Cardiac fibroblast (primary cell): ENCODE measurements around the gene OSGIN1.

Source experiments
- DNase-seq, 2 donors: peaks; one replicate each; pipeline versions ENCODE4 v3.0.0 to v3.0.0-alpha.2; 2010; ENCODE audit warnings: low read depth in 2 of 2
- H3K4me3 ChIP-seq, 2 donors: replicated peaks in 1 of 2; 1 replicate in 1 of 2; 2 replicates in 1 of 2; pipeline ENCODE4 v1.5.1; 2011; ENCODE audit warnings: low read depth in 2 of 2, low read length in 2 of 2, mild to moderate bottlenecking in 2 of 2, moderate library complexity in 1 of 2
- TF ChIP-seq, protein P1 (sequence below): IDR thresholded peaks from one replicate; pipeline ENCODE4 v1.5.1; 2011; ENCODE audit warnings: low read depth, mild to moderate bottlenecking, low read length, inconsistent platforms

OSGIN1 gene

DNA sequence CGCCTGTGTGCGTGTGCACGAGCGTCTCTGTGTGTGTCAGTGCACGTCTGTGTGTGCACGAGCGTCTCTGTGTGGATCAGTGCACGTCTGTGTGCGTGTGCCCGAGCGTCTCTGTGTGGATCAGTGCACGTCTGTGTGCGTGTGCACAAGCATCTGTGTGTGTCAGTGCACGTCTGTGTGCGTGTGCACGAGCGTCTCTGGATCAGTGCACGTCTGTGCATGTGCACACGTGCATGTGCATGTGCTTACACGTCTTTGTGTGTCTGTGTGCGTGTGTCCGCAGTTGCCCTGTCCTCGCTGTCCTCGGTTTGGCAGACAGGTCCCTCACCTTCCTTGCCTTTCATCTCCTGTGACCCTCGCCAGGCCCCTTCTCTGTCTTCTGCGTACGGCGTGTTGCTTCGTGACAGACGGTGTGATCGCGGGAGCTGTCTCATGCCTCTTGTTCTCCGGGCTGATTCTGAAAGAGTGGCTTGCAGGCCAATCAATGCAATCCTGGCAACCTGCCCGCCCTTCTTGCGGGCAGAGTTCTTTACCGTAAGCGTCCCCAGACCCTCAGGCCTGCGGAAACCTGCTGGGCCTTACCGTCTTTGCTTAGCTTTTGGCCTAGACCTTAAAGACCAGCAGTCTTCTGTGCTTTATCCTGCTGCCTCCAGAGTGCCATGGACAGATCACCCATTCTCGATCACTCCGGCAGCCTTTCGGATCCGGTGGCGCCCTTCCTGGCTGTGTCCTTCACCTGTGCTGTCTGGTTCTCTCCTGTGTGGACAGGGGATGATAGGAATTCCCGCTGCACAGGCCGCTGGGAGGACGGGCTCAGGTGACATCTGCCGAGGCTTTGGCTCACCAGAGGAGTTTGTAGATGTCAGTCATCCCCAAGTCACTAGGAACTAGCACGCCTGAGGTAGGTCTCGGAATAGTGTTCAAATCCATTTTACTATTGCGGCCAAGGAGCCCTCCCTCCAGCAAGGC is 35.6 kb upstream of the OSGIN1 start:
- H3K4me3 ChIP-seq = no peak overlapping the region
- no peak for DNase-seq
- TF ChIP-seq, protein P1, sequence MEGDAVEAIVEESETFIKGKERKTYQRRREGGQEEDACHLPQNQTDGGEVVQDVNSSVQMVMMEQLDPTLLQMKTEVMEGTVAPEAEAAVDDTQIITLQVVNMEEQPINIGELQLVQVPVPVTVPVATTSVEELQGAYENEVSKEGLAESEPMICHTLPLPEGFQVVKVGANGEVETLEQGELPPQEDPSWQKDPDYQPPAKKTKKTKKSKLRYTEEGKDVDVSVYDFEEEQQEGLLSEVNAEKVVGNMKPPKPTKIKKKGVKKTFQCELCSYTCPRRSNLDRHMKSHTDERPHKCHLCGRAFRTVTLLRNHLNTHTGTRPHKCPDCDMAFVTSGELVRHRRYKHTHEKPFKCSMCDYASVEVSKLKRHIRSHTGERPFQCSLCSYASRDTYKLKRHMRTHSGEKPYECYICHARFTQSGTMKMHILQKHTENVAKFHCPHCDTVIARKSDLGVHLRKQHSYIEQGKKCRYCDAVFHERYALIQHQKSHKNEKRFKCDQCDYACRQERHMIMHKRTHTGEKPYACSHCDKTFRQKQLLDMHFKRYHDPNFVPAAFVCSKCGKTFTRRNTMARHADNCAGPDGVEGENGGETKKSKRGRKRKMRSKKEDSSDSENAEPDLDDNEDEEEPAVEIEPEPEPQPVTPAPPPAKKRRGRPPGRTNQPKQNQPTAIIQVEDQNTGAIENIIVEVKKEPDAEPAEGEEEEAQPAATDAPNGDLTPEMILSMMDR = no peak

DNA sequence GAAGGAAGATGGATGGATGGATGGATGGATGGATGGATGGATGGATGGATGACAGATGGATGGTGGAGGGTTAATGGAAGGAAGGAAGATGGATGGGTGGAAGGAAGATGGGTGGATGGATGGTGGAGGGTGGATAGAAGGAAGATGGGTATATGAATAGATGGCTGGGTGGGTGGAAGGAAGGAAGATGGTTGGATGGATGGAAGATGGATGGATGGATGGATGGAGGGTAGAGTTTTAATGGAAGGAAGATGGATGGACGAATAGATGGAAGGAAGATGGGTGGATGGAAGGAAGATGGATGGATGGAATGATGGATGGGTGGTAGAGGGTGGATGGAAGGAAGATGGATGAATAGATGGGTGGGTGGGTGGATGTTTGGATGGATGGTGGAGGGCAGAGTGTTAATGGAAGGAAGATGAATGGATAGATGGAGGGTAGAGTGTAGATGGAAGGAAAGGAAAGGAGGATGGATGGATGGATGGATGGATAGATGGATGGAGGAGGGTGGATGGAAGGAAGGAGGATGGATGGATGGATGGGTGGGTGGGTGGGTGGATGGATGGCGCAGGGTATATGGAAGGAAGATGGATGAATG is 32.0 kb upstream of the OSGIN1 start:
- H3K4me3 ChIP-seq = no peak overlapping the region
- TF ChIP-seq, protein P1 = no peak
- no peak for DNase-seq

DNA sequence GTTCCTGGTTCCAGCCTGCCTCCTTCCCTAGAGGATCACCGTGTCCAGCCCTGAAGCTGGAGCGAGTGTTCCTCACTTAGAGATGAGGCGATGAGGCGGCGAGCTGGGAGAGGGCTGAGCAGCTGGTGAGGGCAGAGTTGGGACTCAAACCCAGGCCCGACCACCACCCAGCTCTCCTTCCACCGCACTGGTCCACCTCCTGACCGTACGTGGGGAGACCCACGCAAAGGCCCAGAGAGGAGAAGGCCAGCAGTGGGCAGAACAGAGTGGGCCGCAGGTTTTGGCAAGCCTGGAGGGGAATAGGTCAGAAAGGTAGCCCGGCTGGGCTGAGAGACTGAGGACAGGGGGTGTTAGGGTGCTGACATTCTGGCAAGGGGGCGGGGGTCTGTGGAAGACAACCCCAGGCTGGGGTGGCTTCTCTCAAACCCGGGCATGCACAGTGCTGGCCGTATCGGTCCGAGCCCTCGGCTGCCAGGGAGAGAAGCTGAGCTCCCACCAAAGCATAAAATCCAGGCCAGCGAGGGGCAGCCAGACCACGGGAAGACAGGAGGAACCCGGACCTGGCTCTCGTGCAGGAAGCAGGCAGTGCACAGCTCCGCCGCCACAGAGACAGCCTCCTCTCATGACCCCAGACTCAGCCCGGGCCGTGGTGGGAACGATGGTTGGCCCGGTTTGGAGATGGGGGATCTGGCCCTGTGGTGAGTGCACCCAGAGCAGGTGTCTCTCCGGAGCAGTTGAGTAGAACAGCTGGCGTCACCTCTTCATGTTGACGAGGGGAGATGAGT is 29.3 kb upstream of the OSGIN1 start:
- DNase-seq = no peak
- TF ChIP-seq, protein P1 = no peak
- no peak overlapping the region for H3K4me3 ChIP-seq

DNA sequence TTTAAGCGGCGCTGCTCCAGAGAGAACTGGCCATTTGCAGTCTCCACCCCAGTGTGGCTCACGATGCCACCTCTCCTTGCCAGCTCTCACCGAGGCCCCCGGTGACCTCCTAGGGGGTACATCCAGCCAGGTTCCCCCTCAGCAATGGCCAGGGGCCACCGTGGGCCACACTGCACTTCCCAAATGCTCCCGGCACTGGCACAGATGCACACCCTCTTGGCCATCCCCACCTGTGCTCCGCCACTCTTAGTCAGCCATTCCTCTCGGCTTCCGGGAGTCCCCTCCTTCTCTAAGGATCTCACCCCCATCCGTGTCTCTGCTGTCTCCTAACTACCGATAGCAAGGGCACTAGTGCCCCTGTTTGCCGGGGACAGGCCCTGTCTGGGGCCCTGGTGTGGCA is 28.4 kb upstream of the OSGIN1 start:
- H3K4me3 ChIP-seq = no peak overlapping the region
- no peak for DNase-seq
- TF ChIP-seq, protein P1 = no peak

DNA sequence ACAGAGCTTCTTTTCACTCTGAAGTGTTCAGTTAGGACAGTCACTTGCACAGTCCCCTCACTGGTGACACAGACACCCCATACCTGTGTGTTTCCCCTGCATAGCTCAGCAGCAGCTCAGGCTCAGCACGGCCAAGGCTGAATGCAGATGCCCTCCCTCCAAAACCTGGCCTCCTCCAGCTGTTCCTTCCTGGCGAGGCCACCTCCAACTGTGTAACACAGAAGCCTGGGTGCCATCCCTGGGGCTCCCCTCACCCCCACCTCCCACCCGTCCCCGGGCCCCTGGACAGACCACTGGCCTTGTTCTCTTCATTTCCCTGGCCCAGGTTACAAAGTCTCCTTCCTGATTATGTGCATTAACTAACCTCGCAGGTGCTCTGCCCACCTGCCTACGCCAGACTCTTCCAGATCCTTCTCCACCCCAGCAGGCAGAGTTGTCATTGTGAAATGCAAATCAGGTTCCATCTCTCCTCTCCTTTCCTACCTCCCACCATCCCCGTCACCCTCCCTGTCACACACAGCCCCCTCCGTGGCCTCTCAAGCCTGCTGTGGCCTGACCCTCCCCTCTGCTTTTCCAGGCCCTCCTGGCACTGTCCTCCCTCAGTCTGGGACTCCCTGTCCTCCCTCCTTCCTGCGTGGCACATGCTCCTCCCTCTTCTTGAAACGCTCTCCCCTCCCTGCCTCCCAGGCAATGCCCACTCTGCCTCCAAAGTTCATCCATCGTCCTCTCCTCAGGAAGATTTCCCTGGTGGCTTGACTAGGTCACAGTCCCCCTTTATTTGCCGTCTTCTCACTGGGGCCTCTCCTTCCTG is 27.7 kb upstream of the OSGIN1 start:
- no peak for DNase-seq
- TF ChIP-seq, protein P1 = no peak
- no peak overlapping the region for H3K4me3 ChIP-seq

DNA sequence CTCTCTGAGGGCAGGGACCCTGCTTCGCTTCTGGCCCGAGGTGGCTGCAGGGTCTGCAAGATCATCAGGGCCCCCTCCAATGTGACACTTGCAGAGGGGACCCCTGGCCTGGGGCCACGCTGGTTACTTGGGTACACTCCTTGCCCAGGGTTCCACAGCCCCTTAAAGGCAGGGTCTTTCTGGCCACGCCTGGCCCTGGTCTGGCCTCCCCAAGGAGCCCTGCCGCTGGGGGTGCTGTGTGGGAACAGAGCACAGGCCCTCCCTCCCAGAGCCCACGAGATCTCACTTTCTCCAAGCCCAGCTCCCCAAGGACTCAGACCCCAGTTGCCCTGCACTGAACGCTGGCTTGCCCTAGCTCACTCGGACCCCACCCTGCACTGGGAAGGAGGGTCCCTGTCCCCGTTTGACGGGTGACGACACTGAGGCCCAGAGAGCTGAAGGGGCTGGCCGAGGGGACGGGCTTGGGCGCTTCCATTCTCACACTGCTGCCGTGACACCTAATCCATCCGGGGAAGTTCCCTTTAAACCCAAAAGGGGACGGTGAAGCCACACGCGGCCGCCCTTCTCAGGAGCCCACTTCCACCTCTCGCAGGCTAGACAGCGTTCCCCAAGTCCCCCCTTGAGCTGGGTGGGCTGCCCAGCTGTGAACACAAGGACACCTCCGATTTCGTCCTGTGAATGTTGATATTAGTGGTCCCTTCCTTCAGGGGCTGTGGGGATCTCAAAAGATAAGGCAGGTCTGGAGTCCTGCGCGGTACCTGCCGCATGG is 26.9 kb upstream of the OSGIN1 start:
- TF ChIP-seq, protein P1 = no peak
- no peak overlapping the region for H3K4me3 ChIP-seq
- DNase-seq = no peak
